Small intestine (tissue), 7 donors: ENCODE data around the gene GAPT. TPM values are rescaled to one million over a fixed set of nuclear protein-coding genes. Genes with fewer than 3 reads are reported as not detected.

Source experiments
- DNase-seq, 2 donors: peaks; one replicate each; pipeline versions ENCODE4 v3.0.0 to v3.0.0-alpha.2; 2013
- FAIRE-seq: peaks from 2 replicates; lab custom pipeline; 2012; peaks lifted over from hg19 to GRCh38; lab: Jason Lieb, UNC
- H3K27ac ChIP-seq, 3 donors: one replicate each; pipeline ENCODE4 v1.5.1; 2013; ENCODE audit warnings: low read length in 2 of 3, mild to moderate bottlenecking in 2 of 3, control low read depth in 1 of 3, inconsistent platforms in 1 of 3, low read depth in 1 of 3, moderate library complexity in 1 of 3
- H3K27me3 ChIP-seq, 3 donors: one replicate each; pipeline ENCODE4 v1.6.1; 2013; ENCODE audit warnings: low read length in 3 of 3, inconsistent platforms in 1 of 3; ENCODE audit not compliant: control insufficient read depth in 3 of 3, insufficient read depth in 3 of 3
- H3K36me3 ChIP-seq, 3 donors: one replicate each; pipeline ENCODE4 v1.6.1; 2013; ENCODE audit warnings: low read length in 3 of 3, inconsistent platforms in 1 of 3, low read depth in 1 of 3, mild to moderate bottlenecking in 1 of 3, moderate library complexity in 1 of 3; ENCODE audit not compliant: control insufficient read depth in 3 of 3, insufficient read depth in 2 of 3
- H3K4me1 ChIP-seq, 3 donors: one replicate each; pipeline ENCODE4 v1.6.1; 2013; ENCODE audit warnings: low read length in 2 of 3, inconsistent platforms in 1 of 3, low read depth in 1 of 3, mild to moderate bottlenecking in 1 of 3, moderate library complexity in 1 of 3; ENCODE audit not compliant: control insufficient read depth in 3 of 3, insufficient read depth in 2 of 3
- H3K4me3 ChIP-seq, 3 donors: one replicate each; pipeline ENCODE4 v1.5.1; 2013; ENCODE audit warnings: low read length in 3 of 3, control low read depth in 1 of 3, inconsistent platforms in 1 of 3, low read depth in 1 of 3, mild to moderate bottlenecking in 1 of 3, moderate library complexity in 1 of 3
- H3K9me3 ChIP-seq, 2 donors: one replicate each; pipeline ENCODE4 v1.6.1; 2013; ENCODE audit warnings: low read depth in 1 of 2, low read length in 1 of 2; ENCODE audit not compliant: control insufficient read depth in 2 of 2, insufficient read depth in 1 of 2
- WGBS, 3 donors: extraction: QIAGEN DNeasy Blood & Tissue Kit; methylation state at CpG; one replicate each; pipeline ENCODE4 v1.1.7; 2013; 5-methylcytosine and 5-hydroxymethylcytosine counted together
- polyA plus RNA-seq, 4 donors: library from polyadenylated mRNA; stranded (reverse) in 3 of 4; unstranded in 1 of 4; fragments of 200-250 nt in 3 of 4; fragments of 120-200 nt in 1 of 4; gene quantifications; one replicate each; pipeline versions ENCODE4 v1.2.1 to v1.2.3, GENCODE V29; 2013
- donor health status: healthy with polysubstance abuse.
- donor health status: control.
- donor health status: control.
- donor health status: Bipolar disorder and iron deficiency.
- donor health status: healthy.

GAPT gene
- polyA plus RNA-seq, 4 donors: 0.46 to 5.1 (median 0.58) TPM; not detected in 1

DNA sequence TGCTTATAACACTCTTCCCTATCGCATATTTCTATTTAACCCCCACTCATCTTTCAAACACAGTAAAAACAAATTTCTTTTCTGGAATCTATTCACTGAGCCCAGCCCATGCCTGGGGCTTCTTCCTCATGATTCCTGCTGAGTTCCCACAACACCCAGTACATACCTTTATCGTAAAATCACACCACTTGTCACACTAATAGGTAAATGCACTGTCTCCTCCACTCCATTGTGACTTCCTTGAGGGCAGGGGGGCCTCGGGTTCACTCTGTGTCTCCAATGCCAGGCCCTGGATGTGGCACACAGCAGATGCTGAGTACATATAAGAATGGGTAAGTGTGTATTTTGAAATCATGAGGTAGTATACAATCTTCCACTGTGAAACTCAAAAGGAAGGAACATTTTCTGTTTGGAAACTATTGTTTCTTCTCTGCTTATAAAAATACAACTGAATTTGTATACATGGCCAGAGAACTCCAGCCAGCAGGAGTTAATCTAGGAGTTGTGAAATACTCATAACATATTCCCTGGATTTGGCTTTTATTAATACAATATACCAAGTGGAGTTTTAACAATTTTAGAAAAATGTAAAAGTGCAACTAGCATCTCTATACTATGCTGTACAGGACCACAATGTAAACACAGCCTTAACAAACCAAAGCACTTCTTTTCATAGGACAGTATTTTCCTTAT is 38.5 kb upstream of the GAPT start:
- FAIRE-seq: no peak
- Histone ChIP-seq H3K4me3 (no peak overlapping the region), H3K27ac (no peak overlapping the region), H3K9me3 (no peaks in the 10 kb centered on the region), H3K27me3 (no peaks in the 10 kb centered on the region), H3K36me3 (peaks cover 0 to 7% (median 5%) of the 10 kb centered on the region in 3 donors), H3K4me1 (peaks cover 0 to 5% (median 0%) of the 10 kb centered on the region in 3 donors)
- no peak for DNase-seq
- 86 to 91% (median 90%) methylated on average over 3 of the region's 3 CpGs for WGBS, 3 donors

DNA sequence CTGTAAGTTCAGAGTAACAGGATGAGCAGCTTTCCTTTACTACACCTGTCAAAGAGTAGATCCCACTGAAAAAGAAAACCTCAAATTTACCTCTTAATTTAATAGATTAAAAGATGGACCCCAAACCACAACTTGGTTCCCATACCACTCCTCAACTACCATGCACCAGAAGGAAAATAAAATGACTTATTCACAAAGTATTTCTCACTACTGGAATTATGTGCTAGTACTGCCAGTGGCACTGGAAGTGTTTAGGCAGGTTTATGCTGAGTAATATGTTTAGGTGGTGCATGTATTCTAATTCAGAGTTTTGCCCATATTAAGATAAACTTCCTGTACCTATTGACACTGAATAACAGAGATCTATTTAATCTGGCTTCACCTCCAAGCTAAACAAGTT is 37.9 kb upstream of the GAPT start:
- DNase-seq (no peak), FAIRE-seq (no peak)
- Histone ChIP-seq H3K9me3 (no peaks in the 10 kb centered on the region), H3K27me3 (no peaks in the 10 kb centered on the region), H3K4me3 (no peak overlapping the region), H3K36me3 (peaks cover 0 to 7% (median 5%) of the 10 kb centered on the region in 3 donors), H3K27ac (no peak overlapping the region), H3K4me1 (peaks cover 0 to 5% (median 0%) of the 10 kb centered on the region in 3 donors)

DNA sequence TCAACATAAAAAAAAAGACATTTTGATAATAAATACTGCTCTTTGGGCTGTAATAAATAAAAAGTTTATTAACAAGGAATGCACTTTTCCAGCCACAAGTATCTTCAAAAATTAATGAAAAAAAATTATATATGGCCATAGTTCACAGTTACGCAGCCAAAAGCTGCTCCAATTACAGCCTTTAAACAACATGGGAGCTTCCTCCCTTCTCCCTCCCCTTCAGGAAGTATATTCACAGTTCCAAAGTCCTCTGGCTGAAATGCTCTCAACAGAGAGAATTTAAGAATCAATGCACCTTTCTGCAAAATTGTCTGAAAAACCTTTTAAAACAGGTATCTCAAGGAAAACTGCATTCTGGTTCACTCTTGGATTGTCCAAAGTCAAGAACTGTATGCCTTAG is 37.2 kb upstream of the GAPT start:
- H3K4me1 ChIP-seq: peaks cover 0 to 5% (median 0%) of the 10 kb centered on the region in 3 donors
- no peak overlapping the region for H3K4me3 ChIP-seq
- peaks cover 0 to 7% (median 5%) of the 10 kb centered on the region in 3 donors for H3K36me3 ChIP-seq
- no peaks in the 10 kb centered on the region for H3K9me3 ChIP-seq
- H3K27ac ChIP-seq: no peak overlapping the region
- FAIRE-seq (no peak), DNase-seq (peak; percentile 17 to 37)
- WGBS, 3 donors: 32 to 58% (median 36%) methylated on average over 1 of the region's 1 CpG
- peaks cover 0 to under 1% (median 0%) of the 10 kb centered on the region in 3 donors for H3K27me3 ChIP-seq

DNA sequence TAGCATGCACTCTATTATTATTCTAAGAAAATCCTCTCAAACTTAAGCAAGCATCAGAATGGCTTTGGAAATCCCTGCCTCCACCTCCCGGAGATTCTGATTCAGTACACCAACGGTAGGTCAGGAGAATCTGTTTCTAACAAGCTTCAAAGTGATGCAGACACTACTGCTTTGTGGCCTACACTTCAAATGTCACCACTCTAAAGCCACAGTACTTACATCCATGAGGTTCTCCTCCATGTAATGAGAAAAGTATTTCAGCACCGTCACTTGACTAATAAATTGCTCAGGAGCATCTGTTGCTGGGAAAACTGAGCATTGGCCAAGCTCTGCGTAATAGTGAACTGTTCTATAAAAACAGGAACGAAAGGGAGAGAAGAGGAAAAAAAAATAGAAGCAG is 36.2 kb upstream of the GAPT start:
- Histone ChIP-seq H3K27me3 (peaks cover 0 to 10% (median 0%) of the 10 kb centered on the region in 3 donors), H3K4me1 (peaks cover 0 to 5% (median 0%) of the 10 kb centered on the region in 3 donors), H3K36me3 (peaks cover 0 to 7% (median 5%) of the 10 kb centered on the region in 3 donors), H3K4me3 (no peak overlapping the region), H3K27ac (no peak overlapping the region), H3K9me3 (no peaks in the 10 kb centered on the region)
- DNase-seq (no peak), FAIRE-seq (no peak)
- 75 to 90% (median 83%) methylated on average over 5 of the region's 5 CpGs for WGBS, 3 donors

DNA sequence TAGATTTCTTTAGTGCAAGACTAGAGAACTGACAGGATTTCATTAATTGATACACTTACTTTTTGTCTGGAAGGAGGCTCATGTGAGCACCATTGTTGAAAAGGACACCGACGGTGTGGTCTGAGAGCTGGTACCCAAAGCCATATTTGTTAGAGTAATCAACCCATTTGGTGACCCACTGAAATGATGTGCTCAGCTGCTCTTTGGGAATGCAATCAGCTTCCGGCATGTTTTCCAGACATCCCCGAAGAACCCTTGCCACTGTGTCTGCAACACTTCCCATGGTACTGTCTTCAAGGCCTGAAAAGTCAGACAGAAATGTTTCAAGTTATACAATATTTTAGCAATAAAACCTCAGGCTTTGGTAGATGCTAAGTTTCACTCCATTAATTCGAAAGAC is 35.8 kb upstream of the GAPT start:
- WGBS, 3 donors: 87 to 95% (median 95%) methylated on average over 5 of the region's 5 CpGs
- DNase-seq: no peak
- no peaks in the 10 kb centered on the region for H3K9me3 ChIP-seq
- H3K27me3 ChIP-seq: peaks cover 0 to 10% (median 0%) of the 10 kb centered on the region in 3 donors
- no peak overlapping the region for H3K27ac ChIP-seq
- FAIRE-seq: no peak
- peaks cover 0 to 5% (median 1%) of the 10 kb centered on the region in 3 donors for H3K4me1 ChIP-seq
- no peak overlapping the region for H3K4me3 ChIP-seq
- peaks cover 0 to 7% (median 5%) of the 10 kb centered on the region in 3 donors for H3K36me3 ChIP-seq

DNA sequence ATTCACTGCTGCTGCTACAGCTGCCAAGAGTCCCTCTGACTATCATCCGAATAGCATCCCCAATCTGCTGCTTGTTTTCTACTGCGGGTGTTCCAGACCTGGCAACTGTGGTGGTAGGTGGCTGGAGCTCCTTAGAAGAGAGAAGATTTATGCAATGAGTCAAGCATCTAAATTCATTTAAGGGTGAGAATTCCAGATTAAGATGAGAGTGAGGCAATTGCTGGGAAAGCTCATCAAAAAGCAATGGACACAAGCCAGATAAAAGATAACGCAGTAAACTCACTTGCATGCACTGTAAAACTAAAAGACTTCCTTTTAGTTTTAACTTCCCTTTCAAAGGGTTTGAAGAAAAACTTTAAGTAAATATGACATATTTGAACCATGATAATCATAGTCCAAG is 35.2 kb upstream of the GAPT start:
- H3K36me3 ChIP-seq: peaks cover 0 to 7% (median 5%) of the 10 kb centered on the region in 3 donors
- peaks cover 0 to 5% (median 3%) of the 10 kb centered on the region in 3 donors for H3K4me1 ChIP-seq
- DNase-seq (no peak), FAIRE-seq (no peak)
- H3K27ac ChIP-seq: no peak overlapping the region
- H3K27me3 ChIP-seq: peaks cover 0 to 10% (median 0%) of the 10 kb centered on the region in 3 donors
- WGBS, 3 donors: 82 to 95% (median 90%) methylated on average over 3 of the region's 3 CpGs
- no peak overlapping the region for H3K4me3 ChIP-seq
- H3K9me3 ChIP-seq: peaks cover 0 to 2% of the 10 kb centered on the region in 2 donors

DNA sequence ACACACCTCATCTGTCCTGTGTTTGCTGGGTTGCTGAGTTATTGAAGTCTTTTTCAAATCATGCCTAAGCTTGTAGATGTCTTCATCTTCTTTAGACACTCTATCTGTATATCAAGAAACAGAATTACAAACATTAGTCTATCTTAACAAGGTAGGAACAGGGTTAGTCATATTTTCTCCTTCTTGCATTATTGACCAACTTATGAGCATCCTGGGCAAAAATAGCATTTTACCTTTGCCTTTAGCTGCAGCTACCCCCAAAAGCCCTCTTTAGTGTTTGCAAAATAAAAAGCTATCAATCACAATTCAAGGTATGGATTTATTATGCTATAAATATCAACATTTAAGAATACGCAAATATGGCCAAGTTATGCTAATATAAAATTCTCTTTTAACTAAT is 34.7 kb upstream of the GAPT start:
- Histone ChIP-seq H3K27me3 (peaks cover 0 to 10% (median 0%) of the 10 kb centered on the region in 3 donors), H3K4me3 (no peak overlapping the region), H3K9me3 (peaks cover 0 to 2% of the 10 kb centered on the region in 2 donors), H3K36me3 (peaks cover 0 to 7% (median 5%) of the 10 kb centered on the region in 3 donors), H3K4me1 (peaks cover 0 to 5% (median 3%) of the 10 kb centered on the region in 3 donors), H3K27ac (no peak overlapping the region)
- no peak for FAIRE-seq
- WGBS, 3 donors: 79 to 97% (median 95%) methylated on average over 1 of the region's 1 CpG
- DNase-seq: no peak

DNA sequence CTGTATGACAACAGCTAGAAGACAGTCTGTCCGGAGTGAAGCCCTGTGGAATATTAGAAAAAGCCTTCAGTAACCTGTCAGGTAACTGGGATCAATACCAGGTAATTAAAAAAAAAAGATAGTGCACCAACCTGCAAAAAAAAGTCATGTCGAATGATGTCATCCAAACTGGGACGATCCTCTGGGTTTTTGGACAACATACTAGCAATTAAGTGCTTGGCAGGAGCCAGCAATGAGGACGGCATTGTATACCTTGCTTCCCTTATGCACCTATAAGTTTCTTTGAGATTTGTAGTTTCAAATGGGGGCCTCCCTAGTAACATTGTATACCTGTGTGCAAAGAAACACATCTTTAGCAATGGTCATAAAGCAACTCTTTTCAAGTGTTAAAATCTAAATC is 34.2 kb upstream of the GAPT start:
- DNase-seq (no peak), FAIRE-seq (no peak)
- Histone ChIP-seq H3K27me3 (peaks cover 0 to 10% (median 0%) of the 10 kb centered on the region in 3 donors), H3K9me3 (peaks cover 0 to 2% of the 10 kb centered on the region in 2 donors), H3K4me3 (peak overlapping the region in 2 of 3 donors; percentile 1 to 26), H3K4me1 (peaks cover 0 to 5% (median 3%) of the 10 kb centered on the region in 3 donors), H3K36me3 (peaks cover 0 to 7% (median 5%) of the 10 kb centered on the region in 3 donors), H3K27ac (no peak overlapping the region)
- WGBS, 3 donors: 66 to 83% (median 69%) methylated on average over 4 of the region's 4 CpGs
